NCI-H446 treated with DMSO at 0.1 percent for 48 hours (cell line): ENCODE results near the gene SOX1.

ENCODE experiments used
- DNase-seq: peaks from one replicate; lab custom pipeline; 2025; lab: John Stamatoyannopoulos, UW

The SOX1 gene

GRCh38 chr13:112072534-112073244 lies 5.7 kb downstream of the SOX1 start:
- DNase-seq = no peak

- DNase-seq = no peak
Observed at GRCh38 chr13:112073245-112074138, 6.5 kb downstream of the SOX1 start.

GRCh38 chr13:112074139-112074865 lies 7.4 kb downstream of the SOX1 start:
- DNase-seq = no peak

GRCh38 chr13:112077729-112078128 lies 10.8 kb downstream of the SOX1 start:
- no peak for DNase-seq

GRCh38 chr13:112078216-112078615 lies 11.3 kb downstream of the SOX1 start:
- DNase-seq = no peak

GRCh38 chr13:112078879-112079531 lies 12.1 kb downstream of the SOX1 start:
- no peak for DNase-seq

GRCh38 chr13:112079696-112080095 lies 12.7 kb downstream of the SOX1 start:
- DNase-seq = no peak

GRCh38 chr13:112083971-112084370 lies 17.0 kb downstream of the SOX1 start:
- DNase-seq = no peak

GRCh38 chr13:112092453-112092852 lies 25.5 kb downstream of the SOX1 start:
- no peak for DNase-seq

GRCh38 chr13:112095354-112095753 lies 28.4 kb downstream of the SOX1 start:
- no peak for DNase-seq

- no peak for DNase-seq
Observed at GRCh38 chr13:112096959-112097358, 30.0 kb downstream of the SOX1 start.

- no peak for DNase-seq
Observed at GRCh38 chr13:112097770-112098169, 30.8 kb downstream of the SOX1 start.

- no peak for DNase-seq
Observed at GRCh38 chr13:112098699-112099098, 31.8 kb downstream of the SOX1 start.

- DNase-seq = no peak
Observed at GRCh38 chr13:112101360-112101930, 34.5 kb downstream of the SOX1 start.

GRCh38 chr13:112102243-112102642 lies 35.3 kb downstream of the SOX1 start:
- no peak for DNase-seq

- DNase-seq = no peak
Observed at GRCh38 chr13:112103260-112103838, 36.4 kb downstream of the SOX1 start.

GRCh38 chr13:112103961-112104880 lies 37.3 kb downstream of the SOX1 start:
- no peak for DNase-seq

- DNase-seq = no peak
Observed at GRCh38 chr13:112104881-112105234, 37.9 kb downstream of the SOX1 start.

GRCh38 chr13:112105244-112105681 lies 38.3 kb downstream of the SOX1 start:
- DNase-seq = no peak

GRCh38 chr13:112105892-112106291 lies 38.9 kb downstream of the SOX1 start:
- DNase-seq = no peak
